Measurements from ENCODE around the gene GALNT11. TPM values are rescaled to one million over a fixed set of nuclear protein-coding genes. Genes with fewer than 3 reads are reported as not detected.

Gene GALNT11
- total and polyA plus RNA-seq, 9 of the 15 experiments (the other 6 are each of a cell fraction or from before 2014, with no cell fraction given): 8.2 to 59.5 (median 36.5) TPM

DNA sequence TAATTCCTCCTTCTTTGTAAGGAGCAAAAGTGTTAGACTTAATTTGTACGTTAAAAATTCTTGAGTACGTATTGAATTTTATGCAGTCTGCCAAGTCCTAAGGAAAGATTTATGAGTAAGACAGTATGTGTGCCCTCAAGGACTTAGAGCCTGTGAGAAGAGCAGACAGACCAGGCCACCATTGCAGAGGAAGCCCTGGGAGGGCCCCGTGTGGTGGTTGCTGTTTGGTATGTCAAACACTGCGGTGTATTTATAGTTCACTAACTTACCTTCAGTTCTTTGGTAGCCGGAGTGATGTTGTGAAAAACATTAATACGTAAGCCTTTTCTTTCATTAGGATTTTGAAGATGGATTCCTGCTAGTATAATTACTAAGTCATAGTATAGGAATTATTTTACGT is 82.9 kb downstream of the GALNT11 start (continued):
- no peak for TF ChIP-seq BDP1 (IDR thresholded peaks at IDR 0.05; ENCODE audit: insufficient read depth, insufficient read length)
- no peak for TF ChIP-seq ZNF41 (CRISPR knock-in tag; conservative IDR thresholded peaks at IDR 0.05)
- TF ChIP-seq, protein P1, sequence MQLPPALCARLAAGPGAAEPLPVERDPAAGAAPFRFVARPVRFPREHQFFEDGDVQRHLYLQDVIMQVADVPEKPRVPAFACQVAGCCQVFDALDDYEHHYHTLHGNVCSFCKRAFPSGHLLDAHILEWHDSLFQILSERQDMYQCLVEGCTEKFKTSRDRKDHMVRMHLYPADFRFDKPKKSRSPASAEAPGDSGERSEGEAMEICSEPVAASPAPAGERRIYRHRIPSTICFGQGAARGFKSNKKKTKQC (CRISPR knock-in tag; IDR thresholded peaks at IDR 0.05): no peak
- no peak for TF ChIP-seq ZNF282 (CRISPR knock-in tag; IDR thresholded peaks at IDR 0.05)
- no peak for TF ChIP-seq ILK (tag; IDR thresholded peaks at IDR 0.05; ENCODE audit: borderline replicate concordance, low read depth)
- TF ChIP-seq PRPF4 (IDR thresholded peaks at IDR 0.05; ENCODE audit: insufficient read depth, low read depth, low read length, poor library complexity, severe bottlenecking): no peak

DNA sequence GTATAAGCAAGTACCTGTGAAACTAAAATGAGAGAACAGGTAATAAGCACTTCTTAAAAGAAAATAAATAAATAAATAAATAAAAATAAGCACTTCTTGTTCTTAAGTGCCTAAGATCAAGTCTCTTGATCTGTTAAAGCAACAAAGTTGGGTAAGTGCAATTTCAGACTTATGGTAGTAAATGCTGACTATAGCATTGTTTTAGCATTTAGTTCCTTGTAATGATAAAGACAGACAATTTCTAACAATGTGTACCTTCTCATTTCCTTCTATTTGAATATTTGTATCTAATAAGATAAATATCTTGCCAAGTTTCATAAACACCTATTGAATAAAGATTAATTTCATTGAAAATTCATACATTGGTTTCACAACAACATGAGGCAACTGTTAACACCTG is 87.4 kb downstream of the GALNT11 start:
- ATAC-seq (no peak), DNase-seq (ENCODE audit: extremely low read depth in 1 of 4, low spot score in 3 of 4) (no peak), FAIRE-seq (no peak)
- Histone ChIP-seq H3K27me3 (ENCODE audit: control insufficient read depth in 2 of 2, insufficient read depth in 2 of 2, low read length in 2 of 2) (no peaks in the 10 kb centered on the region; a peak in 1 of 5 replicates), H3K4me1 (replicated peaks in 1 of 2; ENCODE audit: control insufficient read depth in 2 of 2, insufficient read depth in 2 of 2, low read length in 2 of 2) (0 out of 5 replicates have a peak, but pooled peaks cover 0 to 2% of the 10 kb centered on the region in 2 experiments), H3K4me2 (ENCODE audit: insufficient read depth, low read length) (no peak overlapping the region), H4K20me1 (replicated peaks; ENCODE audit: control insufficient read depth, insufficient read depth, low read length) (no peaks in the 10 kb centered on the region), H3K9me3 (replicated peaks; ENCODE audit: control insufficient read depth, insufficient read depth, low read depth, low read length) (no peaks in the 10 kb centered on the region), H3K36me3 (ENCODE audit: control insufficient read depth, insufficient read depth, low read length) (peaks cover 39% of the 10 kb centered on the region; the same call in 2 of the 3 replicates), H3K4me3 (no peak overlapping the region), H2AFZ (ENCODE audit: low read depth, low read length) (no peak overlapping the region), H3K9ac (ENCODE audit: insufficient read depth in 1 of 2, low read depth in 2 of 2, low read length in 2 of 2) (no peak overlapping the region), H3K27ac (ENCODE audit: extremely low read depth, low read depth, low read length) (no peak overlapping the region), H3K79me2 (ENCODE audit: control insufficient read depth, insufficient read depth, low read length) (no peaks in the 10 kb centered on the region), H3K9me1 (ENCODE audit: control insufficient read depth, insufficient read depth, low read length) (no peaks in the 10 kb centered on the region)
- ChIA-PET POLR2A (interaction anchor here (0.7 to 0.8 kb wide), 3 partner anchors 8 to 811 kb away, joined by 3 read pairs; no protein-coding TSS in a partner anchor), CTCF (ENCODE audit: low intra/inter-chr PET ratio) (no interaction called here)
- in situ Hi-C loops (cut with MboI): no loop called here
- no TSS peak for BruUV-seq (replicated peaks)
- intact Hi-C loops (cut with micrococcal nuclease): no loop called here
- TF ChIP-seq POLR2AphosphoS5 (IDR thresholded peaks at IDR 0.05; ENCODE audit: control insufficient read depth, insufficient read depth, low read depth, low read length) (no peak), CBX3 (IDR thresholded peaks at IDR 0.05; ENCODE audit: borderline replicate concordance in 1 of 2, low read length in 2 of 2) (no peak), NCOA1 (IDR thresholded peaks at IDR 0.05; ENCODE audit: low read depth) (no peak), HDAC6 (IDR thresholded peaks at IDR 0.05; ENCODE audit: low read depth, low read length) (no peak), ZNF212 (CRISPR knock-in tag; IDR thresholded peaks at IDR 0.05) (no peak), ETV1 (tag; conservative IDR thresholded peaks at IDR 0.05; ENCODE audit: low read depth) (no peak), MAFF (IDR thresholded peaks at IDR 0.05; ENCODE audit: low read length) (peak; percentile 48; the same call in 1 of the 2 replicates), MAFK (IDR thresholded peaks at IDR 0.05; ENCODE audit: low read length) (peak; percentile 62), ZNF316 (IDR thresholded peaks at IDR 0.05) (peak; percentile 82), ZNF76 (CRISPR knock-in tag; IDR thresholded peaks at IDR 0.05; ENCODE audit: borderline replicate concordance) (no peak), SIRT6 (IDR thresholded peaks at IDR 0.05; ENCODE audit: low read depth, low read length) (no peak)
- TF ChIP-seq, protein P2, sequence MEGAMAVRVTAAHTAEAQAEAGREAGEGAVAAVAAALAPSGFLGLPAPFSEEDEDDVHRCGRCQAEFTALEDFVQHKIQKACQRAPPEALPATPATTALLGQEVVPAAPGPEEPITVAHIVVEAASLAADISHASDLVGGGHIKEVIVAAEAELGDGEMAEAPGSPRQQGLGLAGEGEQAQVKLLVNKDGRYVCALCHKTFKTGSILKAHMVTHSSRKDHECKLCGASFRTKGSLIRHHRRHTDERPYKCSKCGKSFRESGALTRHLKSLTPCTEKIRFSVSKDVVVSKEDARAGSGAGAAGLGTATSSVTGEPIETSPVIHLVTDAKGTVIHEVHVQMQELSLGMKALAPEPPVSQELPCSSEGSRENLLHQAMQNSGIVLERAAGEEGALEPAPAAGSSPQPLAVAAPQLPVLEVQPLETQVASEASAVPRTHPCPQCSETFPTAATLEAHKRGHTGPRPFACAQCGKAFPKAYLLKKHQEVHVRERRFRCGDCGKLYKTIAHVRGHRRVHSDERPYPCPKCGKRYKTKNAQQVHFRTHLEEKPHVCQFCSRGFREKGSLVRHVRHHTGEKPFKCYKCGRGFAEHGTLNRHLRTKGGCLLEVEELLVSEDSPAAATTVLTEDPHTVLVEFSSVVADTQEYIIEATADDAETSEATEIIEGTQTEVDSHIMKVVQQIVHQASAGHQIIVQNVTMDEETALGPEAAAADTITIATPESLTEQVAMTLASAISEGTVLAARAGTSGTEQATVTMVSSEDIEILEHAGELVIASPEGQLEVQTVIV (CRISPR knock-in tag; IDR thresholded peaks at IDR 0.05; ENCODE audit: borderline replicate concordance): no peak
